Muscle layer of duodenum (tissue), 2 donors: ENCODE measurements around the gene CBL.
A peak's percentile ranks its signal among the peaks of the same experiment; 100 is the strongest.
"Not testable (repeated sequence)": the region's sequence is repeated elsewhere in the genome, so short reads cannot be mapped to it uniquely, and the experiment has no call there.

Source experiments
- H3K27ac ChIP-seq: one replicate; pipeline ENCODE4 v1.7.0; 2013; ENCODE audit warnings: mild to moderate bottlenecking, low read length
- H3K27me3 ChIP-seq: one replicate; pipeline ENCODE4 v1.7.0; 2013; ENCODE audit warnings: low read depth, mild to moderate bottlenecking, control low read depth, low read length
- H3K36me3 ChIP-seq, 2 donors: one replicate each; pipeline ENCODE4 v1.7.0; 2013; ENCODE audit warnings: low read length in 2 of 2, control low read depth in 1 of 2, mild to moderate bottlenecking in 1 of 2; ENCODE audit not compliant: insufficient read depth in 2 of 2, control insufficient read depth in 1 of 2
- H3K4me1 ChIP-seq, 2 donors: one replicate each; pipeline ENCODE4 v1.7.0; 2013; ENCODE audit warnings: low read length in 2 of 2, mild to moderate bottlenecking in 2 of 2, control low read depth in 1 of 2, moderate library complexity in 1 of 2; ENCODE audit not compliant: insufficient read depth in 2 of 2, control insufficient read depth in 1 of 2
- H3K4me3 ChIP-seq, 2 donors: one replicate each; pipeline ENCODE4 v1.7.0; 2013; ENCODE audit warnings: low read length in 2 of 2, low read depth in 1 of 2, mild to moderate bottlenecking in 1 of 2
- H3K9me3 ChIP-seq, 2 donors: one replicate each; pipeline ENCODE4 v1.7.0; 2013; ENCODE audit warnings: low read length in 2 of 2, control low read depth in 1 of 2, mild to moderate bottlenecking in 1 of 2; ENCODE audit not compliant: control insufficient read depth in 1 of 2
- donor health status: healthy.

CBL gene

GRCh38 chr11:119205574-119206510 lies at the start of gene CBL:
Gene CBL, plus strand, starts transcription at chr11:119206339. Its CDS starts 79 bp downstream, at chr11:119206418.
- H3K36me3 ChIP-seq, result no peaks in the 10 kb centered on the region
- H3K27ac ChIP-seq, result peak within 1 kb of the TSS; percentile 75
- no peaks in the 10 kb centered on the region for H3K27me3 ChIP-seq
- peaks cover 8% of the 10 kb centered on the region in 2 donors for H3K4me1 ChIP-seq
- peak within 1 kb of the TSS; percentile 89 to 94 for H3K4me3 ChIP-seq
- no peaks in the 10 kb centered on the region for H3K9me3 ChIP-seq

- Histone ChIP-seq H3K27ac (no peak overlapping the region), H3K9me3 (no peaks in the 10 kb centered on the region), H3K27me3 (no peaks in the 10 kb centered on the region), H3K4me1 (no peaks in the 10 kb centered on the region), H3K4me3 (no peak overlapping the region), H3K36me3 (no peaks in the 10 kb centered on the region)
Observed at GRCh38 chr11:119156496-119156895, 49.6 kb upstream of the CBL start.

GRCh38 chr11:119157063-119157462 lies 49.1 kb upstream of the CBL start:
- H3K27me3 ChIP-seq, result no peaks in the 10 kb centered on the region
- no peaks in the 10 kb centered on the region for H3K36me3 ChIP-seq
- H3K4me1 ChIP-seq, result no peaks in the 10 kb centered on the region
- no peak overlapping the region for H3K4me3 ChIP-seq
- H3K9me3 ChIP-seq, result no peaks in the 10 kb centered on the region
- no peak overlapping the region for H3K27ac ChIP-seq

GRCh38 chr11:119158467-119158866 lies 47.7 kb upstream of the CBL start:
- Histone ChIP-seq H3K36me3 (no peaks in the 10 kb centered on the region), H3K4me3 (no peak overlapping the region), H3K27ac (no peak overlapping the region), H3K9me3 (no peaks in the 10 kb centered on the region), H3K27me3 (no peaks in the 10 kb centered on the region), H3K4me1 (no peaks in the 10 kb centered on the region)

GRCh38 chr11:119160151-119160550 lies 46.0 kb upstream of the CBL start:
- no peaks in the 10 kb centered on the region for H3K36me3 ChIP-seq
- H3K4me1 ChIP-seq, result no peaks in the 10 kb centered on the region
- H3K27ac ChIP-seq, result no peak overlapping the region
- H3K9me3 ChIP-seq, result no peaks in the 10 kb centered on the region
- H3K27me3 ChIP-seq, result no peaks in the 10 kb centered on the region
- H3K4me3 ChIP-seq, result no peak overlapping the region

GRCh38 chr11:119161871-119162270 lies 44.3 kb upstream of the CBL start:
- H3K4me1 ChIP-seq, result no peaks in the 10 kb centered on the region
- no peak overlapping the region for H3K4me3 ChIP-seq
- no peak overlapping the region for H3K27ac ChIP-seq
- H3K36me3 ChIP-seq, result no peaks in the 10 kb centered on the region
- H3K9me3 ChIP-seq, result no peaks in the 10 kb centered on the region
- no peaks in the 10 kb centered on the region for H3K27me3 ChIP-seq

GRCh38 chr11:119166368-119167076 lies 39.6 kb upstream of the CBL start:
- no peaks in the 10 kb centered on the region for H3K36me3 ChIP-seq
- H3K27me3 ChIP-seq, result no peaks in the 10 kb centered on the region
- no peak overlapping the region for H3K27ac ChIP-seq
- no peaks in the 10 kb centered on the region for H3K9me3 ChIP-seq
- no peak overlapping the region for H3K4me3 ChIP-seq
- peaks cover 4 to 5% of the 10 kb centered on the region in 2 donors for H3K4me1 ChIP-seq

GRCh38 chr11:119167077-119167458 lies 39.1 kb upstream of the CBL start:
- H3K4me3 ChIP-seq, H3K4me1 ChIP-seq, H3K36me3 ChIP-seq, H3K27ac ChIP-seq, H3K9me3 ChIP-seq, H3K27me3 ChIP-seq: not testable (repeated sequence)

GRCh38 chr11:119167933-119168332 lies 38.2 kb upstream of the CBL start:
- Histone ChIP-seq H3K4me3 (peak overlapping the region in 1 of 2 donors; percentile 85), H3K27ac (peak overlapping the region; percentile 83), H3K36me3 (no peaks in the 10 kb centered on the region), H3K9me3 (no peaks in the 10 kb centered on the region), H3K27me3 (no peaks in the 10 kb centered on the region), H3K4me1 (peaks cover 4 to 5% of the 10 kb centered on the region in 2 donors)

GRCh38 chr11:119168471-119169281 lies 37.5 kb upstream of the CBL start, which contains the start of gene NLRX1:
Gene NLRX1, plus strand, starts transcription at chr11:119168725. Its CDS starts 2,679 bp downstream, at chr11:119171404.
- no peaks in the 10 kb centered on the region for H3K27me3 ChIP-seq

GRCh38 chr11:119169282-119169719 lies 36.8 kb upstream of the CBL start:
- peak overlapping the region; percentile 84 to 85 for H3K4me3 ChIP-seq
- H3K4me1 ChIP-seq, result peaks cover 4 to 5% of the 10 kb centered on the region in 2 donors
- peak overlapping the region; percentile 83 for H3K27ac ChIP-seq
- no peaks in the 10 kb centered on the region for H3K9me3 ChIP-seq
- H3K36me3 ChIP-seq, result peaks cover 6 to 12% of the 10 kb centered on the region in 2 donors
- H3K27me3 ChIP-seq, result no peaks in the 10 kb centered on the region

More at GRCh38 chr11:119168471-119169281, 37.5 kb upstream of the CBL start, which contains the start of gene NLRX1:
- Histone ChIP-seq H3K4me3 (peak within 1 kb of the TSS; percentile 84 to 85), H3K9me3 (no peaks in the 10 kb centered on the region), H3K27ac (peak within 1 kb of the TSS; percentile 83), H3K36me3 (peaks cover 0 to 6% of the 10 kb centered on the region in 2 donors), H3K4me1 (peaks cover 4 to 5% of the 10 kb centered on the region in 2 donors)
